Activated T-cell treated with anti-CD3 and anti-CD28 coated beads for 1 hour (primary cell): Measurements from ENCODE around the gene AQP12B.

Source experiments
- DNase-seq: peaks from one replicate; pipeline ENCODE4 v3.0.0-alpha.2; 2020; ENCODE audit warnings: low read depth

The AQP12B gene

DNA sequence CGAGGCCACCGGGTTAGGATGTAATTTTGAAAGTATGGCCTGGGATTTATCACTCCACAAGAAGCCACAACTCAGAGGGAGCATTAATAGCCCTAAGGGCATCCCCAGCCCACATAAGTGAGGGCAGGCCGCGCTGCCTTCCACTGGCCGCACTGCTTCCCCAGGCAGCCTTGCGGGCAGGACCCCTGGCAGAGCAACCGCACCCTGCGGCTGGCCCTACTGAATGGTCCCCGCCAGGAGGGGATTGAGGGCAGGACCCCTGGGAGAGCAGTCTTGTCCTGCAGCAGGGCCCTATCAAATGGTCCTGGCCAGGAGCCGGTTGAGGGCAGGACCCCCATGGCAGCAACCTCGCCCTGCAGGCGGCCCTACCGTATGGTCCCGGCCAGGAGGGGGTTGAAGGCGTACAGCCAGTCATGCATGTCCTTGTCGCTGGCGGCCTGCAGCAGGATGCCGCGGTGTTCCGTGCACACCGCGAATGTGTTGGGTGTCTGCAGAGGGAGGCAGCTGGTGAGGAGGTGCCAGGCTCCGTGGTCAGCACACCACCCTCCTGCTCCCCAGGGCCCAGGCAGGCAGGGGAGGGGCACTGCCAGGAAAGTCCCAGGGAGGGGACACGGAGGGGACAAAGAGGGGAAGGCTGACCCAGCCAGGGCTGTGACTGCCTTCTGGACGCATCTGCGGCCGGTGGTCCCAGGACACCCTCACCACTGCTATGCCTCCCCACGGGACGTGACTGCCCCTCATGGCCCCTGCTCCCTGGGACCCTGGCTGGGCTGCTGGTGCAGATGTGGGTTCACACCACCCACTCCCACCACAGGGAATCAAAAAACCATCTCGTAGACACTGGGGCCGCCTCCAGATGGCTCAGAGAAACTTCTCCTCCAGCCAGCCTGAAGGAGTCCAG lies 35.2 kb upstream of the AQP12B start:
- no peak for DNase-seq

DNA sequence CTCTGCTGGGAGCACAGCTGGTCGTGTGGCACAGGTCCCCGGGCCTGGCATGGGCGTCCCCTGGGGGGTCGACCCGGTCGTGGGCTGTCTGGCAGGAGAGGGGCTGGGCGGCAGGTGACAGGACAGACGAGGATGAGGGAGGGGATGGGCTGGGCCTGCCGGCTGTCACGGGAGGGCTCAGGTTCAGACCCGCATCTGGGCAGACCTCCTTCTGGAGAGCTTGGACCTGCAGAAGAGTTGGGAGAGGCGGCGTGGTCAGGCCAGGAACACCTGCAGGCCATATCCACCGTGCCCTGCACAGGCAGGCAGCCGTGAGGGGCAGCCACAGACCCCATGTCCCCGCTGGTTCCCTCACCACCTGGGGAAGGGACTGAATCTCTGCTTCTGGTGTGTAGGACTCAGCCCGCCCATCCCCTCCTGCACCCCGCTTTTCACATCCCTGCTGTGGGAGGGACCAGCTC lies 34.5 kb upstream of the AQP12B start:
- no peak for DNase-seq

DNA sequence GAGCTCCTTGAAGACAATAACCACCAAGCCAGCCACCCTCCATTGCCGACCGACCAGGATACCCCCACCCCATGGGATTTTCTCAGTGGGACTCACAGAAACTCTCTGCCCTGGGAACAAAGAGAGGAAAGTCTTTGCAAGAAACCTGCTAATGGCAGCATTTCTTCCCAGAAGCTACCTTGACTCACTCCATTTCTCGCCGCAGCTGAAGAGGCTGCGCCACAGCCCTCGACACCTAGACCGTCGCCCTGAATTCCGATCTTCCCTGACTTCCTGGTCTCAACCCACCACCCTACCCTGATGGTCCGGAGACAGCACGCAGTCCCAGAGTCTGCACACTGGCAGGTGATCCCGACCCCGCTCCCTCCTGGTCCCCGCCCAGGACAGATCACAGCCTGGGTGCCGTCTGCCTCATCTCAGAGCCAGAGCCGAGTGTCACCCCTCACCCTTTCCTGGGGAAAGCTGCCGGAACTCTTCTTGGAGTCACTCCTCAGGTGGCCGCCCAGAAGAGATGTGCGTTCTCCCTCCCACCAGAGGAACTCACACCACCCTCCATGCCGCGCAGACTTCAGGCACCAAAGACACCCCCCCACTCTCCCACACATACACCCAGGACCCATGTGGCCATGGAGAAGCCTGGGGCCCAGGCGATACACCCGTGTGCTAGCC lies 33.6 kb upstream of the AQP12B start:
- no peak for DNase-seq

DNA sequence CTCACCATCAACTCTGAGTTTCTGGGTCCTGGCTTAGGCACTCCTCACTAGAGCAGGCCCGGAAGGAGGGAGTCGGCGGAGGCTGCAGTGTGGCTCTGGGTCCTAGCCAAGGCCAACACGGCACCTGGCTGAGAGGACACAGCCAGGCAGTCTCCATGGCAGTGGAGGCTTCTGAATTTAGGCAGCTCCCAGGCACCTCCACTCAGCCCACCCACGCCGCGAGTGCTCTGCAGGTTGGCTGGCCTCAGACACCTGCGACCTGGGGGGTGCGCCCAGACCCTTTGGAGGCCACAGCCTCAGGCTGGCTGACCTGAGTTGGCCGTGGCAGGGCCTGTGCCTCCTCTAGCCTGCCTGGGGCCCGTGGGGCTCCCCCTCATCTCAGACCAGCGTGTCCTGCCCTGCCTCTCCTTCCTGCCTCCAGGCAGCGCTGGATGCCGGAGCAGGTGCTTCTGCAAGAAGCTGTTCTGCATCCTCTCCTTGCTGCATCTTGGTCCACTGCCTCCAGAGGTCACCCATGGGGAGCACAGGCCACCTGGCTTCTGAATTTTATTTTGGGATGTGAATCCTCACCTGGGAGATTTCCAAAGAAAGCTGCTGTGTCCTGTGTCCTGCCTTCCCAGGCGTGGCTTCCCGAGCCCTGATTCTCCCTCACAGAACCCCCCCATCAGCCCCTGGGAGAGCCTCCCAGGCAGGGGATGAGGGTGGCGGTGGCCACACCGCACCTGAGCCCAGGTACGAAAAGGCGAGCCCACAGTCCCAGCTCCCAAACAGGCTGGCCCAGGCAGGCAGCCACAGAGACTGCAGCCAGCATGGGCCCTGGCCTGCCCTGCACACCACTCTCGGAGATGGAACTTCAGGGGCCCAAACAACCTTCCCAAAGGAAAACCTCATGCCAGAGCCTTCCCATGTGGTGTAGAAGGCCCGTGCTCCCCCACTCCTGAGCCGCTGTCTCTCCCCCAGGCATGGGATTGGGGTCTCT lies 32.4 kb upstream of the AQP12B start:
- DNase-seq: no peak

DNA sequence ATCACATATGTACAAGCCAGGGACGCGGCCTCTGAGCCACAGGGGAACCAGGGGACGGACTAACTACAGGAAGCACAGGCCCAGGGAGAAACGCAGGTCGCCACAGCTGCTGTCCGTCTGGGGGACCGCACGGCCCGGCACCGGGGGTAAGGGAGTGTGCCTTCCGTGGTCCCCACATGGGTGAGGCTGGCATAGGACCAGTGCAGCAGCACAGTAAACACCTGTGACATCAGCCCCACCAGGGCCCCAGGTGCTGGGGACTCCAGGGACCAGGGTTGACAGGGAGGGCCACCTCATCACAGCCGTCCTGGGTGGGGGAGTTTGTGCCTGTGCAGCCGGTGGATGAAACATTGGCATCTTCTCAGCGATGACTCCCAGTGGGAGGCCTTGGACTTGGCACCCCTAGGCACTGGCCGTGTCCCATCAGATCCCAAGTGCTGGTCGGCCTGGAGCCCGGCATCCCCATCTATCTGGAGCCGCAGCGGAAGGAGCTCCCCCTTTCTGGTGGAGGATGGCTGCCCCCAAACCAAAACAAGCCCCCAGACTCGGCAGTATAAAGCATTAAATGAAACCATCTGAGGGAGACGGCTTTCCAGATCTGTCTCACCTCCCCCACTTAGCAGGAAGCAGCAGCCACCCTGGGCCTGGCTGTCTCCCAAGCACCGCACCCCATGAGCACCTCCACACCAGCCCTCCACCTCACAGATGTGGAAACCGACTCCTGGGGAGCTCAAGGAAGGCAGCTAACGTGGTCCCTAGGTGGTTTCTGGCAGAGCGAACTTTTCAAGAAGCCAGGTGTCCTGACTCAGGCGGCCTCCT lies 31.5 kb upstream of the AQP12B start:
- no peak for DNase-seq

DNA sequence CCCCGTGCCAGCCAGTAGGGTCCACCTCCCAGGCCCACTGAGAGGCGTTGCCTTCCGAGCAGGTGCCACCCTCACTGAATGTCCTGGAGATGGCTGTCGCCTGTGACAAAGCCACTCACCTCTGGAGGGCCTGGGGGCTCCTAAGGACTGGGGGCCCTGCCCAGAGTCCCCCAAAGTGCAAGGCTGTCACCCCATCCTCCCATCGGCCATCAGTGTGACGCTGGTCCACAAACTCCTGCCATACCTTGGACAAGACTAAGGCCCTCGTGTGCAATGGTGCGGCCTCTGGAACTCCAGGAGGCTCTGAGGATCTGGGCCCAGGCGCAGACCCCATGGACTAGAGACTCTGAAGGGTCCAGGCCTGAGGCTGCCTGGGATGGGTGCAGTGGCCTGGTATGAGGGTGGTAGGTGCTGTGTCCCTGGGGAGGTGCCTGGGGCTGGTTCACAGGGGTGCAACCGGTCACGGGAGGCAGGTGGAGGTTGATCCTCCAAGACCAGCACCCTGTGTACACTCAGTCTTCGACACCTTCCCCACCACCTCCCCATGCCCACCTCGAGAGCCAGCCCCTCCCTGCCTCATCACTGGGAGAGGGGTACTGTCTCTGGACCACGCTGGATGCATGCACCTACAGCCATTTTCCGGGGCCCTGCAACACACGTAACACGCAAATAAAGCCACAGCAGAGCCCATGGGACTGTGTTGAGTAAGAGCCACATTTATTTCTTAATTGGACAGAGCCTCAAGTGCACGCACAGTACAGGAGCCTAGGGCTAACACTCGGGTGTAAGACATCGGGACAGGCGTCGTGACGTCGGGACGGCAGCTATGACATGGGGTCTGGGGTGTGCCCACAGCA lies 30.6 kb upstream of the AQP12B start:
- no peak for DNase-seq

DNA sequence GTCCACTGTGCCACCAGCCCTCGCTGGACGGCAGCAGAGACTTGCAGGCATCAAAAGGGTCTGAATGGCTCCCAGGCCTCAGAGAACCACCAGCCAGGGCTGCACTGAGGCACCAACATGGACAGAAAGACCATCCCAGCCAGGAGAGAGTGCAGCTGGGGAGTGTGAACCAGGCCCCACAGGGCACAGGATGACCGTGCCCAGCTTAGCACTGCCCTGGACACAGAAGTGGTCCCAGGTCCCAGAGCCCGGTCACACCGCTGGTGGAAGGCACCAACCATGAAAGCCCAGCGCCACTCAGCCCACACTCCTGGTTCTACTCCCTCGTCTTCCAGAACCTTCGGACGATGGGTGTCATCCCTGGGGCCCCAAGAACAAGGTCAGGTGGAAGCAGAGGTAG lies 29.4 kb upstream of the AQP12B start:
- DNase-seq: no peak

DNA sequence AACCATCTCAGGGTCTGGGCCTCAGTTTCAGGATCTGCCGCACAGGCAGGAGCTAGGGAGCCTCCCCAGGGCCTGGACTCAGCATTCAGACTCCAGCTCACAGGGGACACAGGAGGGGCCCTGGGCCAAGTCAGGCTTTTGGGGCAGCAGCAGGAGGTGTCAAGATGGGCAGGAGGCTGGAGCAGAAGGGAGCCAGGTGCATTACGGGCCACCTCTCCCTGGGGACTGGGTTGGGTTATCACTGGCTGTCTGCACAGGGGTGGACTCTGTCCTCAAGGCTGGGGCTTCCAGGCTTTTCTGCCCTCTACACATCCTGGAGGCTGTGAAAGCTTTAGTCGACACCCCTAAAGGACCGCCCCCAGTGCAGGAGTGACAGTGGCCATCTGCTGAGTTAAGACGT lies 29.0 kb upstream of the AQP12B start:
- no peak for DNase-seq

DNA sequence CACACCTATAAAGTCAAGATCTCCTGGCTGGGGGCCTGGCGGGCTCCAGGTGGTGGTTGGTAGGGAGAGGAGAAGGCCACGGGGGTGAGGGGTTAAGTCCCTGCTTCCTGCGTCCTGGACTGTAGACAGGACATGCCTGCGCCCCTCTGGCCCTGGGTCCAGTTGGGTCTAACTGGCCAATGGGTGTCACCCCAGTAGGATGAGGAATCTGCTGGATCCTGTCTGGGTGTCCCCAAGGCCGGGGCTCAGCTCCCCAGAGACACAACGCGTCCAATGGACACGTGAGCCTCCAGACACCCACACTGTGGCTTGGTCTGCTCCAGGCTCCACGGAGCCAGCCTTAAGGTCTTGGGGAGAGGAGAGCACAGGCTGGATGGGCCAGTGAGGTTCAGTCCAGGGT lies 28.6 kb upstream of the AQP12B start:
- DNase-seq: no peak

DNA sequence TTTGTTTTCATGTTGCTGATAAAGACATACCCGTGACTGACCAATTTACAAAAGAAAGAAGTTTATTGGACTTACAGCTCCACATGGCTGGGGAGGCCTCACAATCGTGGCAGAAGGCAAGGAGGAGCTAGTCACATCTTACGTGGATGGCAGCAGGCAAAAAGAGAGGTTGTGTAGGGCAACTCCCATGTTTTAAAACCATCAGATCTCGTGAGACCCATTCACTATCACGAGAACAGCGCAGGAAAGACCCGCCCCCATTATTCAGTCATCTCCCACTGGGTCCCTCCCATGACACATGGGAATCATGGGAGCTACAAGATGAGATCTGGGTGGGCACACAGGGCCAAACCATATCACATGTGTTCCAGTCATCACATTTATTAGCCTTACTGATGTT lies 25.8 kb upstream of the AQP12B start:
- DNase-seq: no peak

DNA sequence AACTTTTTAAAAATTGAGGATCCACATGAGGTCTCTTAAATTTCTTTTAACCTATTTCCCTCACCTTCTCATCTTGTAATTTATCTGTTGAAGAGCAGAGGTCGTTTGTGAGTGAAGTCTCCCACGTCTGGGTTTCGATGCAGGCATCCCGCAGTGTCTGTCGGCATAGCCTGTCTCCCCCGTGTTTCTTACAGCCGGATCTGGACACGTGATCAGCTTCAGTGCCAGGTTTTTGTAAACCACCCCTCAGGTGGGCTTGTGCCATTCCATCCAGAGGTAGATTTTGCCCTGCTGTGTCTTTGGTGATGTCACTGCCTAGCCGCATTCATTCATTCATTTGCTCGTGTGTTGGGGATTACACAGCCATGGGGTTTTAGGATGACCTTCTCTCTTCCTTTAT lies 25.1 kb upstream of the AQP12B start:
- no peak for DNase-seq

DNA sequence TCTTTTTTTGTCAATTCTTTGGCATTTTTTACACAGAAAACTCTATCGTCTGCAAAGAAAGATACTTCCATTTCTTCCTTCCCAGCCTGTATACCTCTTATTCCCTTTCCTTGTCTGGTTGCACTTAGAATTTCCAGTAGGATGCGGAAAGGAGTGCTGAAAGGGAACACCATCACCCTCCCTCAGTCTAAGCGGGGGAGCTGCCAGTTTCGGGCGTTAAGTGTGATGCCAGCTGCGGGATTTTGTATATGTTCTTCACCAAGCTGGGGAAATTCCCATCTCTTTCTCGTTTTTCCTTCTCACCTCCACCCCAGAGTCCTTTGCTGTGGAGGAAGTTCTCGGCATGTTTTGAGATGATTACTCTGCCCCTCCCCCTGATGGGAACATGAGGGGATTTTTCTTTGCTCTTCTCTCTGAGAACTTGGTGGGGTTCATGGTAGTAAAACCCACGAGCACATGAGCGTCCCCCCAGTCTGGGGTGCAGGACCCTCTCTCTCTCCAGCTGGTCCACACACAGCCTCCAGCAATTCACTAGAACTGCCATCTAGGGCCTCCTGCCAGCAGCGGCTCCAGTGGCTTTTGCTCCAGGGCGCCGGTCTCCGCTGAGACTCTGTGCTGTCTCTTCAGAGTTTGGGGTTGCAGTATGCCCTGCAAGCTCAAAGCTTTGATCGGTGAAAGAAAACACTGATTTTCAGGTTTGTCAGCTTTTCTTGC lies 24.5 kb upstream of the AQP12B start:
- no peak for DNase-seq

DNA sequence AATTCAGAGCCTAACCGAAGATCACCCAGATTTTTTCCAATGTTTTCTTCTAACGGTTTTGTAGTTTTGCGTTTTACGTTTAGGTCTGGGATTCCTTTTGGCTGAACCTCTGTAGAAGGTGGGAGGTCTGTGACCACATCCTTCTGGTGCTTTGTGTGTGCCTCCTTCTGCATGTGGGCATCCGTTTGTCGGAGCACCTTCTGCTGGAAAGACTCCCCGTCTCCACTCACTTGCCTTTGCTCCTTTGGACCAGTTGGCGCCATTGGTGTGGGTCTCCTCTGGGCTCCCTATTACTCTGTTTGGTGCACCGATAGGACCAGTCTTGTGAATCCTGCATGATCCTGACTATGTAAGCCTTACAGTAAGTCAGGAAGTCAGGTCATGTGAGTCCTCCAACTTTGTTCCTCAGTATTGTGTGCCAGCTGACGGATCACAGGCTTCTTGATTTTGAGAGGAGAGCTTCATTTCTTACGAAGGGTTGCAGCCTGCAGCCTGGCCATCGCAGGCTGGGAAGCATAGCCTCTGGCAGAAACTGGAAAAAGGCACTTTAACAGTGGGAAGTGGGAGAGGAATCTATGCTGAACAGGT lies 22.6 kb upstream of the AQP12B start:
- DNase-seq: no peak

DNA sequence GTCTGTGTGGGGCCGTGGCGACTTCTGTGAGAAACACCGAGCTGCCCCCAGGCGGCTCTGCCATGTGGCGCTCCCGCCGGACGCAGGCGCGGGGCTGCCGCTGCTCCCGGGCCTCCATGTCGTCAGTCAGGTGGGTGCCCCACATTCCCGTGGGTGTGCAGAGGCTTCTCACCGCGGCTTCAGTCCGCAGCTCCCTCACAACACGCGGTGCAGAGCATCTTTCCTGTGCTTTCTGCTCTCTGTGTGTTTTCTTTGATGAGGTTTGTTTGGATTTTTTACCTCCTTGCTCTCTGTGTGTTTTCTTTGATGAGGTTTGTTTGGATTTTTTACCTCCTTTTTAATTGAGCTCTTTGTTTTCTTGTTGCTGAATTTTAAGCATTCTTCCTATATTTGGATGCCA lies 22.0 kb upstream of the AQP12B start:
- DNase-seq: no peak

DNA sequence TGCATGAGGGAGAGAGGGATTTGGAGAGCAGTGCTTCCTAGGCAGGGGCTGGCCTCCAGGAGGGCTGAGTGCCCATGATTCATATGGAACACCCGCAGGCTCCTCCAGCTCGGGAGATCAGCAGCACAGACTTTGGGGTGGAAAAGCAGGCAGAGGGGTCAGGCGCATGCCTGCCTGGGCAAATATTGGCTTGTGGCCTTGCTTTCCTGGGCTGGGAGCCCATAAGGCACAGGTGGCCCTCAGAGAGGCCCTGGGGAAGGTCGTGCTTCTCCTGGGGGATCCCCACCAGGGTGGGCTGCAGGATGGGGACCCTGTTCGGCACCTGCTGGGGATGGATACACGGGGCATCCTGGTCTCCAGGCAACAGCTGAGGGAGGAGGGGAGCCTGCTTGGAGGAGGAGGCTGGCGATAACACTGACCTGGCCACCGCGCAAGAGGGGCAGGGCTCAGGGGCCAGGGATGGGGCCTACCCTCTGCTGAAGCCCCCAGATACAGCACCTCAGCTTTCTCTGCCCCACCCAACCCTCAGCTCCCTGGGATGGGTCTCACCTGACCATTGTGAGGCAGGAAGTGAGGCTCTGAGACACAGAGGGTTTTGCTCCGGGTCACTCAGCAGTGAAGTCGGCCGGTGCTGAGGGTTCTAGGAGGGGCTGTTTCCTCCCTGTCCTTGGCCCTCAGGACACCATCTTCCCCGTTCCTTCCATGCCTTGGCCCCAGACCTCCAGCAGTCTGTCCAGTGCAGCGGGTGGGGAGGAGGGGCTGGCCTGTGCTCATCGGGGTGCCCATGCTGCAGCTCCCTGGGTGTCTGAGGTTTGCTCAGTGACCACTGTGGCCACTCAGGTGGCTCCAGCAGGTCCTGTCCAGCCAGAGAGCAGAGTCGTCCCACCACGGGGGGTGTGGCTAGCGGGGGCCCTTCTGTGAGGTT lies 21.0 kb upstream of the AQP12B start:
- no peak for DNase-seq

DNA sequence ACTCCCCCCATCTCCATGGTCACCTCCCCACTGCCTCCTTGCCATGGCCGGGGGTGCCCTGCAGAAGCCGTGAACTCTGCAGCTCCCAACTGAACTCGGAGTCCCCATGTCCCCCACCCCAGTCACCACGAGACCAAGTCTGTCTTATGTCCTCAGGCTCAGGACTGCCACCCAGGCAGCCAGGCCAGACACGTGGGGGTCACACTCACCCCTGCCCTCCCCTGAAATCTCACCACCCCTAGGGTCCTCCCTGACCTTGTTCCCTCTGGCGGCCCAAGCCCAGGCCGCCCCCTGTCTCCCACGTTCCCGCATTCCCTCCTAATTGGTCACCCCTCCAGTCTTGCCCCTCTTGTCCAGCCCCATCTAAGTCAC lies 19.9 kb upstream of the AQP12B start:
- DNase-seq: no peak

DNA sequence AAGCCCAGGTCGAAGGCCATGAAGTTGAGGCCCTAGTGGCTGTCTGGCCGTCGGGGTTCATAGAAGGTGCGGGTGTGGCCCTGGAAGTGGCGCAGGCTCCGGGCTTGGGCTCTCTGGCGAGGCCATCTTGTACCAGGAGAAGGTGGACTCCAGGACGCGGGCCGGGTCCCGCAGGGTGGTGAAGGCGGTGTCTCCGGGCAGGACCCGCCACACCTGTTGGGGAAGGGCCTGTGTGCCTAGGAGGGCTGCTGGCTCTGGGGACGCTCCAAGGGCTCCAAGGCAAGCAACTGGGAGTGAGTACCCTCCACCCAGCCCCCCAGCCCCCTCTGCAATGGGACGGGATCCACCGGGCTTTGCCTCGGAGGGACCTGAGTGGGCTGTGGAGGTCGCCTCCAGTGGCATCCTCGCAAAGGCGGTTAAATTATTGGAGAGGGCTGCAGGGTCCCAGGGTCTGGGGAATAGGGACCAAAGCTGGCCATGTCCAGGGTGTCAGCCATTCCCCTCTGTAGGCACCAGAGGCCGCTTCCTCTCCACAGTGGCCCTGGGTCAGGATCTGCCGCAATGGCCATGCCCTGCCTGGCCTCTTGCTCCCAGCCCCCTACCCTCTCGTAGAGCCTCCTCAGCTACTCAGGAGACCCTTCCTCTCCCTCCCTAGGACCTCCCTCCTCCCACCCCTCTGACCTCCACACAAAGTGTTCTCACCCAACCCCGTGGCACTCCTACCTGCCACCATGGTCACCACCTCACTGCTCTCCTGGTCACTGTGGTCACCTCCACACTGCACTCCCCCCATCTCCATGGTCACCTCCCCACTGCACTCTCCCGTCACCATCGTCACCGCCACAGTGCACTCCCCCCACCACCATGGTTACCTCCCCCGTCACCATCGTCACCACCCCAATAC lies 19.3 kb upstream of the AQP12B start:
- no peak for DNase-seq
